SK-N-SH (cell line): ENCODE measurements around the gene ARID4B.

Source experiments
- ELF1 ChIP-seq: IDR thresholded peaks from 2 replicates; pipeline ENCODE4 v1.4.0; 2012
- EP300 ChIP-seq, 2 experiments: IDR thresholded peaks; 2 replicates each; pipeline versions ENCODE4 v1.4.0 to v1.6.1; 2012; ENCODE audit warnings: borderline replicate concordance in 1 of 2, low read depth in 1 of 2, low read length in 1 of 2
- GABPA ChIP-seq: IDR thresholded peaks from 2 replicates; pipeline ENCODE4 v1.4.0; 2012; ENCODE audit warnings: low read depth, mild to moderate bottlenecking
- GATA2 ChIP-seq: sonication (generic); formaldehyde crosslinking; IDR thresholded peaks from 2 replicates; pipeline ENCODE4 v1.5.0; 2020; ENCODE audit warnings: mild to moderate bottlenecking, missing genetic modification reagents
- POLR2AphosphoS5 ChIP-seq: IDR thresholded peaks from 2 replicates; pipeline ENCODE4 v1.6.1; 2012; ENCODE audit warnings: low read depth, low read length
- TAF1 ChIP-seq: IDR thresholded peaks from 2 replicates; pipeline ENCODE4 v1.6.1; 2012; ENCODE audit warnings: low read depth, mild to moderate bottlenecking, low read length, moderate library complexity, borderline replicate concordance
- TCF12 ChIP-seq: IDR thresholded peaks from 2 replicates; pipeline ENCODE4 v1.4.0; 2012
- TEAD4 ChIP-seq: IDR thresholded peaks from 2 replicates; pipeline ENCODE4 v1.4.0; 2012; ENCODE audit warnings: mild to moderate bottlenecking, borderline replicate concordance; ENCODE audit not compliant: insufficient read depth
- YY1 ChIP-seq: IDR thresholded peaks from 2 replicates; pipeline ENCODE4 v1.4.0; 2012; ENCODE audit warnings: low read depth, mild to moderate bottlenecking
- TF ChIP-seq, protein P1 (sequence below): fragments of 200-600 bp; sonication (generic); IDR thresholded peaks from 2 replicates; pipeline ENCODE4 v1.6.1; 2017; ENCODE audit warnings: antibody characterized with exemption, mild to moderate bottlenecking, moderate library complexity
- TF ChIP-seq, protein P2 (sequence below): IDR thresholded peaks from 2 replicates; pipeline ENCODE4 v1.4.0; 2012; ENCODE audit warnings: low read depth, borderline replicate concordance

DNA sequence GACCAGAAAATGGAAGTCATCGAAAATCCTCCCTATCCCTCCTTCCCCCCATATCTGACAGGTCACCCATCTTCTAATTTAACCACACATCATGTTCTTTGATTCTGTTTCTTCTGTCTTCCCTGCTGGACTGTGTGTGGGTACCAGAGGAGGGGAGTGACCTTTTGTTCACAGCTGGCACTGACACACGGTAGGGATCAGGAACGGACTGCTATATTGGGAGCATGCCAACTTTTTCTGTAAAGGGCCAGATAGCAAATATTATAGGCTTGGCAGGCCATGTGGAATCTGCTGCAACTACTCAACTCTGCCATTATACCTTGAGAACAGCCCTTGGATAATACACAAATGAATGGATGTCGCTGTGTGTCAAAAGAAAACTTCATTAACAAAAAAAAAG is 191.9 kb downstream of the ARID4B start:
- TF ChIP-seq, protein P1, sequence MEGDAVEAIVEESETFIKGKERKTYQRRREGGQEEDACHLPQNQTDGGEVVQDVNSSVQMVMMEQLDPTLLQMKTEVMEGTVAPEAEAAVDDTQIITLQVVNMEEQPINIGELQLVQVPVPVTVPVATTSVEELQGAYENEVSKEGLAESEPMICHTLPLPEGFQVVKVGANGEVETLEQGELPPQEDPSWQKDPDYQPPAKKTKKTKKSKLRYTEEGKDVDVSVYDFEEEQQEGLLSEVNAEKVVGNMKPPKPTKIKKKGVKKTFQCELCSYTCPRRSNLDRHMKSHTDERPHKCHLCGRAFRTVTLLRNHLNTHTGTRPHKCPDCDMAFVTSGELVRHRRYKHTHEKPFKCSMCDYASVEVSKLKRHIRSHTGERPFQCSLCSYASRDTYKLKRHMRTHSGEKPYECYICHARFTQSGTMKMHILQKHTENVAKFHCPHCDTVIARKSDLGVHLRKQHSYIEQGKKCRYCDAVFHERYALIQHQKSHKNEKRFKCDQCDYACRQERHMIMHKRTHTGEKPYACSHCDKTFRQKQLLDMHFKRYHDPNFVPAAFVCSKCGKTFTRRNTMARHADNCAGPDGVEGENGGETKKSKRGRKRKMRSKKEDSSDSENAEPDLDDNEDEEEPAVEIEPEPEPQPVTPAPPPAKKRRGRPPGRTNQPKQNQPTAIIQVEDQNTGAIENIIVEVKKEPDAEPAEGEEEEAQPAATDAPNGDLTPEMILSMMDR = no peak
- TF ChIP-seq TAF1 = no peak
- TF ChIP-seq EP300 (IDR thresholded peaks at IDR 0.05; ENCODE audit: borderline replicate concordance in 1 of 2, low read depth in 1 of 2, low read length in 1 of 2) = no peak
- TF ChIP-seq YY1 = no peak
- no peak for TF ChIP-seq GATA2 (CRISPR knock-in tag)
- no peak for TF ChIP-seq POLR2AphosphoS5
- TF ChIP-seq, protein P2, sequence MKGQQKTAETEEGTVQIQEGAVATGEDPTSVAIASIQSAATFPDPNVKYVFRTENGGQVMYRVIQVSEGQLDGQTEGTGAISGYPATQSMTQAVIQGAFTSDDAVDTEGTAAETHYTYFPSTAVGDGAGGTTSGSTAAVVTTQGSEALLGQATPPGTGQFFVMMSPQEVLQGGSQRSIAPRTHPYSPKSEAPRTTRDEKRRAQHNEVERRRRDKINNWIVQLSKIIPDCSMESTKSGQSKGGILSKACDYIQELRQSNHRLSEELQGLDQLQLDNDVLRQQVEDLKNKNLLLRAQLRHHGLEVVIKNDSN = no peak
- TF ChIP-seq GABPA = no peak
- TF ChIP-seq TCF12 = no peak
- no peak for TF ChIP-seq TEAD4
- TF ChIP-seq ELF1 = no peak
